HG02798 (cell line): ENCODE measurements around the gene SLC44A5.
"Not testable (repeated sequence)": the region's sequence is repeated elsewhere in the genome, so short reads cannot be mapped to it uniquely, and the experiment has no call there.

Experiments
- ATAC-seq: cut with Tn5 transposase; IDR thresholded peaks from one replicate; pipeline ENCODE4 v1.9.1; 2021; ENCODE audit warnings: mild to moderate bottlenecking; ENCODE audit not compliant: unreplicated experiment, poor library complexity

The SLC44A5 gene

GRCh38 chr1:75611014-75611413 lies at the start of gene SLC44A5:
Gene SLC44A5, minus strand, starts transcription at chr1:75611114. Its CDS starts 69,667 bp downstream, at chr1:75541447.
- no peak for ATAC-seq

- no peak for ATAC-seq
These were observed 45.0 kb upstream of the SLC44A5 start for GRCh38 chr1:75655931-75656330.

DNA sequence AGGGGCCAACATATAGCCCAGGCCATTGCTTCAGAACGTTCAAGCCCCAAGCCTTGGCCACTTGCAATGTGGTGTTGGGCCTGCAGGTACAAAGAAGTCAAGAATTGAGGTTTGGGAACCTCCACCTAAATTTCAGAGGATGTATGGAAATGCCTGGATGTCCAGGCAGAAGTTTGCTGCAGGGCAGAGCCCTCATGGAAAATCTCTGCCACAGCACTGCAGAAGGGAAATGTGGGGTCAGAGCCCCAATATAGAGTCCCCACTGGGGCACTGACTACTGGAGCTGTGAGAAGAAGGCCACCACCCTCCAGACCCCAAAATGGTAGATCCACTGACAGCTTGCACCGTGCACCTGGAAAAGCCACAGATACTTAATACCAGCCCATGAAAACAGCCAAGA lies 36.3 kb upstream of the SLC44A5 start:
- not testable (repeated sequence) for ATAC-seq

GRCh38 chr1:75645153-75645552 lies 34.2 kb upstream of the SLC44A5 start:
- not testable (repeated sequence) for ATAC-seq

DNA sequence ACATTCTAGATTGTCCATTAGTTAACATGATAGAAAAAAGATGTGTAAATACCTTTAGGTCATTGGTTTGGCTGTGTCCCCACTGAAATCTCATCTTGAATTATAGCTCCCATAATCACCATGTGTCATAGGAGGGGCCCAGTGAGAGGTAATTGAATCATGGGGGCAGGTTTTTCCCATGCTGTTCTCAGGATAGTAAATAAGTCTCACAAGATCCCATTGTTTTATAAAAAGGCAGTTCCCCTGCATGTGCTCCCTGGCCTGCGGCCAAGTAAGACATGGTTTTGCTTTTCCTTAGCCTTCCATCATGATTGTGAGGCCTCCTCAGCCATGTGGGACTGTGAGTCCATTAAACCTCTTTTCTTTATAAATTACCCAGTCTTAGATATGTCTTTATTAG lies 32.5 kb upstream of the SLC44A5 start:
- no peak for ATAC-seq

DNA sequence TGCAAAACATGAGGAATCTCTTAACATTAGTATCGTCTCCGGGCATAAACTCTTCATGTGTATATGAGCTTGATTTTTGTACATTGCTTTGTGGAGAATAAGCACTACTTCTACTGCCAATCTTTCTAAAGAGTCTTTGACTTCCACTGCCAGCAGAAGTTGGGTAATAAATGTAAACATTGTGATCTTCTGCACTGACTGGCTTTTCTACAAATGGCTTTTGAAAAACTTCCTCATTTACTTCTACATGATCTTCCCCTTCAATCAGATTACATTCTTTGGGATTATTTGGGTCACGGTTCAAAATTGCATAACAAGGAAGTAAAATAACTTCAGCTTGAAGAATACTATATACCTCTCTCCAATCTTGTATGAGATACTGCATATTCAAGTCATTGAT lies 30.4 kb upstream of the SLC44A5 start:
- no peak for ATAC-seq

DNA sequence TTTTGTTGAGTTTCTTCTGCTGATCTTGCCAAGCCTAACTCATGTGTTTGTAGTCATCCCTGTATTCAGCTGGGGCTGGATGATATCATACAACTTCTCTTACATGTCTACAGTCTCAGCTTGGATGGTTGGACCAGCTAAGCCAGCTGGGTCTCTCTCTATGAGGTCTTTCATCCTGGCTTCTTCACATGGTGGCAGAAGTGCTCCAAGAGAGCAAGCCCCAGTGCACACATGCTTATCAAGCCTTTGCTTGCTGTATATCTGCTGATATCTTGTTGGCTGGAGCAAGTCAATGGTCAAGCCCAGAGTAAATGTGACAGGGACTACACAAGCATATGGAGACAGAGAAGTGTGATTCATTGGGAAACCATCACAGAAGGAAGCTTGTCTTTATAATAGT lies 29.2 kb upstream of the SLC44A5 start:
- no peak for ATAC-seq

DNA sequence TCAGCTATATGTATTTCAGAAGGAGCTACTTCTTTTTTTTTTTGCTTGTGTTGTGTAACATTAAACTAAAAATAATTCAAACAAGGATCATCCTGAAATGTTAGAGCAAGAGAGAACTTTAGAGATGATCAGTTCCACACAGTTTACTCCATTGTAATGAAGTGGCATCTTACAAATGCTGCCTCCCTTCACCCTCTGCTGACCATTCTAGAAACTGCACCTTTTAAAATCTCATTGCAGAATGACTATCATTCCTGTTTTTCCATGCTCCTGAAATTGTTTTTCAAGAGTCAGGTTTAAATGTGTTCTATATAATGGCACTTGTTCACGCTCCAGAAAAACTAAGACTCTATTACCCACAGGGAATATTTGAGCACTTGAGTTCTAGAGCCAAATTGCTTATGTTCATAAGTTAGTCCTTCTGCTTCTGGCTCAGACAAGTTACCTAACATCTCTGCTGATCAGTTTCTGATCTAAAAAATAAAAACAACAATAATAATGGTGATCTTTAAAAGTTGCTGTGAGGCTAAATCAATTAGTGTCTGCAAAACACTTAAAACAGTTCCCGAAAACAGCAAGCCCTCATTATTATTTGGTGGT lies 21.5 kb upstream of the SLC44A5 start:
- peak; percentile 82 for ATAC-seq

GRCh38 chr1:75630998-75631397 lies 20.1 kb upstream of the SLC44A5 start:
- no peak for ATAC-seq

DNA sequence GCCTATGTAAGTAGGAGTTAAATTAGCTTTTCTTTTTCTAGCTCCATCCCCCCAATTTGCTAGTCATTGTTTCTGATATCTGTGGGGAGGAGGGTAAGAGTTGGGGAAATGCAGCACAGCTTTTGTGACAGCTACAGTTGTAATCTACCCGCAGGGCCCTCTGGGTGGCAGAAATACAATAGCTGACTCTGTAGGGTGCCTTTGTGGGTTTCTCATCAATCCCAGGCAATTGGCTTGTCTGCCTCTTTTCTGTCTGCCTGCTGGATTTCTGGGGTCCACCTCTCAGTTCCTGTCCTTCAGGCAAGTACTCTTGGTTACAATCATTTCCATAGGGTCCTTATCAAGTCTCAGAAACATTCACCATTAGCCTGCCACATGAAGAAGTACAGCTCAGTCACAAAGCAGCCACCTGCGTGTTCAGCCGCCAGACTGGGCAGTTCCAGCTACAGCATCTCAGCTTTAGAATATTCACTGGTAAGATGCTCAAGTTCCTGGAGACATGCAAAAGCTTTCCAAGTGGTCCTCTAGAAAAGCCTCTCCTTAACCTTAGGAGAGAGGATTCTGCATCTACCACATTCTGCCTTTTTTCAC lies 19.2 kb upstream of the SLC44A5 start:
- no peak for ATAC-seq

GRCh38 chr1:75625795-75626194 lies 14.9 kb upstream of the SLC44A5 start:
- no peak for ATAC-seq

DNA sequence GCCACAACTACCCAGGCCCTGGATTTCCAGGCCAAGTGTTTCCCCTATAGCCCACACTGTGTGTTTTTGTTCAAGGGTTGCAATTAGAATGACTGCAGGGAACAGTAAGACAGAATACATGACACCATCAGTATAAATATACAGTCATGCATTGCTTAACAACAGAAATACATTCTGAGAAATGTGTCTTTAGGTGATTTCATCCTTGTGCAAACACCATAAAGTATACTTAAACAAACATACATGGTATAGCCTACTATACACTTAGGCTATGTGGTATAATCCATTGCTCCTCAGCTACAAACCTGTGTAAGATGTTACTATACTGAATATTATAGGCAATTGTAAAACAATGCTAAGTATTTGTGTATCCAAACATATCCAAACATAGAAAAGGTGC lies 7.5 kb upstream of the SLC44A5 start:
- no peak for ATAC-seq

DNA sequence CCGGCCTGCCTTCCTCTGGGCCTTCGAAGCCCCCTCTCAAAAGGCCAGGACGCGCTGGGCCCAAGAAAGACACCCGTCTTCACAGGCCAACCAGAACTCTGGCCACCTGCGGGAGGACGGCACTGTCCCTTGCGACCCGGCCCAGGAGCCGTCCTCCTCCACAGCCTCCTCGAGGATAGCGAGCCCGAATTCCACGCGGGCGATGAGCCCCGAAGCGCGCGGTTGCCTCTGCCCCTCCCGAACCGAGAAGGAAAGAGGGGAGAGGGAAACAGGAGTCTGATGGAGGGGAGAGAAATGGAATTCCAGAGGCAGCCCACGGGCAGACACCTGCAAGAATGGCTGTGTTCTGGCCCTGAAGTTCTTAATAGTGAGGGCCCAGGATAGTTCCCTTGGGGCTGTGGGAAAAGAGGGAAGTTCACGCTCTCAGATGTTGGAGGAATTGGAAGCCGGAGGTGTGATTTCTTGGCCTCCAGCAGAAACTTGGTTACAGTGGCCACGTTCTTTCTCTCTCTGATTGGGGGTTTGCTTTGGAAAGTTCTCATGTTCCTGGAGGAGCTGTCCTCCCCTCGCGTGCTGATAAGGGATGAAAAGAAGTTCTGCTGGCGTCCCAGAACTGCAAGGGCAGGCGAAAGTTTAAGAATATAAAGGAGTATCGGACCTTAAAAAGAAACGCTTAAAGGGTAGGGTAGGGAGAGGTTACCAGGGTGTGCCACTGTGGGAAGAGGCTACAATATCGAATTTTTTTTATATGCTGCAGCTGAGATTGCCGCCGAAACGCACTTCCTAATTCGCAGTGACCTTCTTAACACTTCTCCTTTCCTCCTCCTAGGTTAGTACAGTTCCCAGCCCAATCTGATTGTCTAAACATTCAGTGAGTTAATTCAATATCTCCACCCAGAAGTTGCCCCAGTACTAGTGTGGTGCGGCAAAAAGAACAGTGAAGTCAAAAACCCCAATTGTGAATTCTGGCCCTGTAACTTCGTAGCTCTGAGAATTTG lies 5.8 kb upstream of the SLC44A5 start:
- ATAC-seq, result no peak

- peak; percentile 52 for ATAC-seq
These were observed 4.9 kb upstream of the SLC44A5 start for GRCh38 chr1:75615613-75616435.

GRCh38 chr1:75614399-75614756 lies 3.5 kb upstream of the SLC44A5 start:
- ATAC-seq, result peak; percentile 13

GRCh38 chr1:75613916-75614315 lies 3.0 kb upstream of the SLC44A5 start:
- ATAC-seq, result no peak

GRCh38 chr1:75612976-75613375 lies 2.1 kb upstream of the SLC44A5 start:
- no peak for ATAC-seq

DNA sequence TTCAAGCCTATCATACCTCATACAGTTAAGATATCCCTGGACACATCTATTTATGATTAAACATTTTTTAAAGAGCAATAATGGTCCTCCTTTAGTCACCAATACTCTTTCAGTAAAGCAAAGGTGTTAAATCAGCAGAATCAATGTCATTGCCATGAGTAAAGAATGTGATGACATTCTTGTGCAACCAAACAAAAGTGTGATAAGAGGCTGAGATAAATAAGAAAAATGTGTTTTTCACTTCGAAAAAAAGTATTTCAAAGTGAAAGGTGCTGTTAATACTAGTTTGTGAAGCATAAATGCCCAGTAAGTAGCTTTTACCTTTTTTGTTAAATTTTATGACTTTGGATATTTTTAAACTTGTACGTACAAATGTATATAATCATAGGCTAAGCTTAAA lies 8.4 kb downstream of the SLC44A5 start:
- no peak for ATAC-seq

DNA sequence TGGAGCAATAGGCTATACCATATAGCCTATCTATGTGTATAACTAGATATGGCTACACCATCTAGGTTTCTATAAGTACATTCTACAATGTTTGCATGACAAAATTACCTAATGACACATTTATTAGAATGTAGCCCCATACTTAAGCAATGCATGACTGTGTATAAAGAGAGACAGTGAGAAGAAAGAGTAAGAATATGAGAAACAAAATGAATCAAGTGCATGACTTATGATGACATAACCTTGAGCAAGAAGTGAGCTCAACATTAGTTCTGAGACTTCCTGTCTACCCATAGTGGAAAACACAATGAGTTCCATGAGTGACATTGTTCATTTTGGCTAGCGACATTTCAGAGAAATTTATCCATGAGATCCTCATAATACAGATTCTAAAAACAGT lies 10.1 kb downstream of the SLC44A5 start:
- no peak for ATAC-seq

- no peak for ATAC-seq
These were observed 16.6 kb downstream of the SLC44A5 start for GRCh38 chr1:75594327-75594726.
